Measurements from ENCODE around the gene TSPAN3.

DNA sequence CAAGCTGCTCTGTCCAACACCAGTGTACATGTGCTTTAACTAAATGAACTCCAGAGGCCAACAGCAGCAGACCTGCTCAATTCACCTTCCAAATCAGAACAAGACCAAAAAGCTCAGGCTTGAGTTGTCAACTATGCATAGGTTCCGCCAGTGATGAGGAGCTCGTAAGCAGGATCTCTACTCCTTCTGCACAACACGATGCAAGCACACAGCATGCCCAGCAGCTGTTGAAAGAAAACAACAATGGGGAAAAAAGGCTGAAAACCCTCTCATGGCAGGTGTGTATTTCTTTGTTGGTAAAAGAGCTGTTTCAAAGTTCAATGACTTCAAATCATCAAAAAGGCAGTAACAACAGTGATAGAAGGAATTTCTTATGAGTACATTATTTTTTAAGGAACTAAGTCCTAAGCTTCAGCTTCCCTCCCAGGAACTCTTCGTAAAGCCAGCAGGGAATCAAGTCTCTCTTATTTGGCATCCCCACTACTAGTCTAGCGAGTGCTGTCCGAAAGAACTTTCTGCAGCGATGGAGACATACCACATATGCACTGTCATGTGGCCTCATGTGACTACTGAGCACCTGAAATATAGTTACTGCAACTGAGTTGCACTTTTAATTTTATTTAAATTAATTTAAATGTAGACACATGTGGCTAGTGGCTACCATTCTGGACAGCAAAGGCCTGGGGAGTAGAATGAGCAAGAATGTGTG is 24.1 kb downstream of the TSPAN3 start:
- TF ChIP-seq CTCF (IDR thresholded peaks at IDR 0.05), result no peak
- no peak for TF ChIP-seq POLR2A (IDR thresholded peaks at IDR 0.05)
